Measurements from ENCODE around the gene GSE1. TPM values are rescaled to one million over a fixed set of nuclear protein-coding genes. Genes with fewer than 3 reads are reported as not detected.

GSE1 gene
- total RNA-seq, 1 donor: 23.1 TPM

DNA sequence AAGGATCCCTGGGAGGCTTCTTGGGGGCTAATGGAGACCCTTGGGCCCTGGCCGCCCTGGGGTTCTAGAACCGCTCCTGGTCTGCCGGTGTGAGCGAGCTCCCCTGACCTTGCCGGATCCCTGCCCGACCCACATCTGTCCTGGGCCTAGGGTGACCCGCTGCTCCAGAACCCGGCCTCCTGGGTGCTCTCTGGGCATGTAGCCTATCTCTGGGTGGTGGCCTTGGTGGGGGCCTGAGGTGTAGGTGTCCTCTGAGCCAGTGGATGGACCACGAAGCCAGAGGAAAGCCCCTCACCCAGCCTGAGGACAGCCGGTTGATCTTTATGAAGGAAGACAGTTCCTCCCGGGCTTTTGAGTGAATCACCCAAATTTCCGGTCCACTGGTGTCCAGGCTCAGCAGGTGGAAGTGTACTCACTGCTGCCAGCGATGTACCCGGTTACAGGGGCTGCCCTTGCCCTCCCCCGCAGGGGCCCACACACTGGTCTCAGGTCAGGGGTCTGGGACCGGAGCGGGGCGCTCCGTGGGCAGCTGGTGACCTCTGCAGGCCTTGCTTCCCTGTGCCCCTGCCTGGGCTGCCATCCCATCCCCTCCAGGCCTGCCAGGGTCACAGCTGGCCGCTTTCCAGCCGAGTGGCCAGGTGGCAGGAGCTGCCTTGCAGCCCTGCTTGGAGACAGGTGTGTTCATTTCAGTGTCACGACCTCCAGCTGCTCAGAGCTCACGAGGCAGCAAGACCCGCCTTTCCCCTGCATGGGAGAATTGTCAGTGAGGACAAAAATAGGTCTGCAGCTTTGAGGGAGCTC, 10.5 kb upstream of the GSE1 start:
- no peak overlapping the region for H3K4me3 ChIP-seq (ENCODE audit: low read depth, low read length)
- DNase-seq (ENCODE audit: low read depth): no peak

DNA sequence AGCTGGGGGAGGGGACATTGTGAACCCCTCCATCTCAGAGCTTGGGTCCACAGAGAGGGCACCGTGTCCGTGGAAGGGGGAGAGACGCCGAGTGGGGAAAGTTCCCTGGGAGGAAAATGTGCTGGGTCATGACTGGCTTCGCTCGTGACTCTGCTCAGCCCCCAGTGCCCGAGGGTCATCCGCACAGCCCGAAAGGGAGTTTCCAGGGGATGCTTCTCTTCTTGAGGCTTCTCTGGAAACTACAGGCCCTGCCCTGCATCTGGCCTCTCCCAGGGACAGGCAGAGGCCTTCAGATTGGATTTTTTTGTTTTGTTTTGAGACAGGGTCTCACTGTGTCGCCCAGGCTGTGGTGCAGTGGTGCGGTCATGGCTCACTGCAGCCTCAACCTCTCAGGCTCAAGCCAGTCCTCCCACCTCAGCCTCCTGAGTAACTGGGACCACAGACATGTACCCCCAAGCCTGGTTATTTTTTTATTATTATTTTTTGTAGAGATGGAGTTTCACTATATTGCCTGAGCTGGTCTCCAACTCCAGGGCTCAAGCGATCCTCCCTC, 9.8 kb upstream of the GSE1 start:
- no peak for DNase-seq (ENCODE audit: low read depth)
- no peak overlapping the region for H3K4me3 ChIP-seq (ENCODE audit: low read depth, low read length)
- TF ChIP-seq, protein P1, sequence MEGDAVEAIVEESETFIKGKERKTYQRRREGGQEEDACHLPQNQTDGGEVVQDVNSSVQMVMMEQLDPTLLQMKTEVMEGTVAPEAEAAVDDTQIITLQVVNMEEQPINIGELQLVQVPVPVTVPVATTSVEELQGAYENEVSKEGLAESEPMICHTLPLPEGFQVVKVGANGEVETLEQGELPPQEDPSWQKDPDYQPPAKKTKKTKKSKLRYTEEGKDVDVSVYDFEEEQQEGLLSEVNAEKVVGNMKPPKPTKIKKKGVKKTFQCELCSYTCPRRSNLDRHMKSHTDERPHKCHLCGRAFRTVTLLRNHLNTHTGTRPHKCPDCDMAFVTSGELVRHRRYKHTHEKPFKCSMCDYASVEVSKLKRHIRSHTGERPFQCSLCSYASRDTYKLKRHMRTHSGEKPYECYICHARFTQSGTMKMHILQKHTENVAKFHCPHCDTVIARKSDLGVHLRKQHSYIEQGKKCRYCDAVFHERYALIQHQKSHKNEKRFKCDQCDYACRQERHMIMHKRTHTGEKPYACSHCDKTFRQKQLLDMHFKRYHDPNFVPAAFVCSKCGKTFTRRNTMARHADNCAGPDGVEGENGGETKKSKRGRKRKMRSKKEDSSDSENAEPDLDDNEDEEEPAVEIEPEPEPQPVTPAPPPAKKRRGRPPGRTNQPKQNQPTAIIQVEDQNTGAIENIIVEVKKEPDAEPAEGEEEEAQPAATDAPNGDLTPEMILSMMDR (IDR thresholded peaks at IDR 0.05; ENCODE audit: insufficient read depth, low read length): no peak

More for the DNA sequence above, 10.5 kb upstream of the GSE1 start:
- TF ChIP-seq, protein P1 (IDR thresholded peaks at IDR 0.05; ENCODE audit: insufficient read depth, low read length): no peak

DNA sequence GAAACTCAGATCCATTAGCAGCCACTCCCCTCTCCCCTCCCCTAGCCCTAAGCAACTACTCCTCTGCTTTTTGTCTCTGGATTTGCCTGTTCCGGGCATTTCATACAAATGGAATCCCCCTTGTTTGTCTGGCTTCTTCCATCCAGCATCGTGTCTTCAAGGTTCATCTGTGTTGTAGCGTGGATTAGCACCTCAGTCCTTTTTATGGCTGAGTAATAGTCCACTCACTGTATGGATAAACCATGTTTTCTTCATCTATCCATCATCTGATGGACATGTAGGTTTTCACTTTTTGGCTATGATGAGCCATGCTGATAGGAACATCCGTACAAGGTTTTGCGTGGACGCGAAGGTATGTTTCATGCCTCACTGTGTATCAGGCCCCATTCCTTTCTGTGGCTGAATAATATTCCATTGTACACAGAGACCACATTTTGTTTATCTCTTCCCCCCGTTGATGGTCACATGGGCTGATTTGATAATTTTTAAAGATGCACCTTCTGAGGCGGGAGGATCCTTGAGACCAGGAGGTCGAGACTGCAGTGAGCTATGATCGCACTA, 8.9 kb upstream of the GSE1 start:
- no peak for DNase-seq (ENCODE audit: low read depth)
- no peak overlapping the region for H3K4me3 ChIP-seq (ENCODE audit: low read depth, low read length)
- TF ChIP-seq, protein P1 (IDR thresholded peaks at IDR 0.05; ENCODE audit: insufficient read depth, low read length): no peak

DNA sequence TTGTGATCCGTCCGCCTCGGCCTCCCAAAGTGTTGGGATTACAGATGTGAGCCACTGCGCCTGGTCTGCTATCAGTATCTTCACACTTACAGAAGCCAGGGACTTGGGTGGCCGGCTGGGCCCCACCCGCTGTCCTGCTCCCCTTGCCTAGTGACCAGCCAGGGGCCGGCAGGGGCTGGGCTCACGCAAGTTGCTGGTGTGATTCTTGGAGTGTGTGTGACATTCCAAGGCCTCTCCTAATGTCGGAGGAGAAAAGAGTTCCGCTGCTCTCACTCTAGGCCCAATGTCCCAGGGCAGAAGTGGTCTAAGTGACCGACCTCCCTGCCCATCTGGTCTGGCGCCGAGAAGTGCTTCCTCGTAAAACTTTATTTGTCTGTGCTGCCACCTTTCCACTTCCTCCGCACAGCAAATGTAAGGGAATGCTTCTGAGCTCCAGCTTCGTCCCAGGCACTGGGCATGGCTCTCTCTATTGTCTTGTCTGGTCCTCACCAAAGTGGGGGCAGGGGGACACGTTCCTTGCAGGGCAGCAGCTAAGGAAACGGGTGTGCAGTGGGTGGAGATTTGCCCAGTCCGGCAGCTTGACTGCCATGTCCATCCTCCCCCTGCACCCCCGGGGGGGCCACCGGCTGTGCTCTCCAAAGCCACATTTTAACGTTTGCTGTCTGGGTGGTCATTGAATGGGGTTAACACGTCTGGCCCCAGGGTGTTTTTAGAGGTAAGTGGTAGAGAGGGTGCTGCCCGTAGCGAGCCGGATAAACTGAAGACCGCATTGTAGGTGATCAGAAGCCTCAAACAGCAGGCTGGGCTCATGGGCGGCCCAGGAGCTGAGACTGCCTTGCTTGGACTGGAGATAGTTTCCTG, 7.8 kb upstream of the GSE1 start:
- no peak overlapping the region for H3K4me3 ChIP-seq (ENCODE audit: low read depth, low read length)
- TF ChIP-seq, protein P1 (IDR thresholded peaks at IDR 0.05; ENCODE audit: insufficient read depth, low read length): no peak
- DNase-seq (ENCODE audit: low read depth): no peak

DNA sequence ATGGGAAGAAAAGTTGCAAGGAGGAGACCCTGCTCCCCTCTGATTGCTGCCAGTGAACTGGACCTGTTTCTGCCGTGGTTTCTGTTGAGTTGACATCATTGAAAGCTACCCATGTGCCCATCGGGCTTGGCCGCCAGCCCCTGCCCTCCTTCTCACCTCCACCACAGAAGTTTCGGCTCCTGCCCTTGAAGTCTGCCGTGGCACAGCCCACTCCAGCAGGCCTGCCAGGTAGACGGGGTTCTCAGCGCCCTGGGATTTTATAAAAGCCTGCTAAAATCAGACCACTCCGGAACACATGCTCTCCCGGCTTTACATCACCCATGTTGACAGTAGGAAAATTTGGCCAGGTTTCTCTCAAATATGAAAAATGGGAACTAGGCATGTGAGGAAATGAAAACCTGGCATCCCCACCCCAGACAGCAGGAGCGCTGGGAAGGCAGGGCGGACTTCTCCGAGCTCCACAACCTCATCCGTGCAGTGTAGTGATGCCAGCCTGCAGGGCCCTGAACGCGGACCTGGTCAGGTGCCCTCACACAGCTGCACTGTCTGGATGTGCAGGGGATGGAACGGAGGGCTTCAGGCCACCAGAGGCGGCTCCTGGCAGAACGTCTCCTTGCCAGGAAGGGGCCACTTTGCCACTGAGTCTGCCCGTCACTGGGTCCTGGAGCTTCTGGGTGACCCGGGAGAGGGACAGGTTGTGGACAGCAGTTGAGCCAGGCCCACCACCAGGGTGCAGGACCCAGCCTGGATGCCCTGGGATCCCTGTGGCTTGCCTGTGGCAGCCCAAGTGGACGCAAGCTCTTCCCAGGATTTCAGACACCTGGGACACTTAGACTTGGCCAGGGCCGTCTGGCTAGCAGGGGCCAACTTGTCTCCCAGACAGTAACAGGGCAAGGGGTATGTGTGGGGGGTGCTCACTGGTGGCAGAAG, 6.9 kb upstream of the GSE1 start:
- no peak overlapping the region for H3K4me3 ChIP-seq (ENCODE audit: low read depth, low read length)
- TF ChIP-seq, protein P1 (IDR thresholded peaks at IDR 0.05; ENCODE audit: insufficient read depth, low read length): no peak
- DNase-seq (ENCODE audit: low read depth): no peak

DNA sequence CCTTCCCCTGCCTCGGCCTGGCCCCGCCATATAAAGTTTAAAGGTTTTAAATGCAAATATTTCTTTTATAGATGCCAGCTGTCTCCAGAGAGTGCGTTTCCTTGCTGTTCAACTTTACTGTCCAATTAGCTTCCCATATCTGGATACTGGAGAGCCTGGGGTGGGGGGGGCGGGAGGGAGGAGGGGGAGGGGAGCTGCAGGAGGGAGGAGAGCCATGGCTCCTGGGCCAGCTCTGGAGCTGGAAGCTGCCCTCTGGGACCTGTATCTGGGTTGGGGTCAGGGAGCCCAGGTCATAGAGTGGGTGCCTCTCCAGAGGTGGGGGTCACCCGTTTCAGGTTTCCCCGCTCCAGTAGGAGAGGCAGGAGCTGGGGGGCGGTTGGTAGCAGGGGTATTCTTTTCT, 6.2 kb upstream of the GSE1 start:
- TF ChIP-seq, protein P1 (IDR thresholded peaks at IDR 0.05; ENCODE audit: insufficient read depth, low read length): no peak
- no peak overlapping the region for H3K4me3 ChIP-seq (ENCODE audit: low read depth, low read length)
- no peak for DNase-seq (ENCODE audit: low read depth)
